ENCODE results near the gene ETV6.

DNA sequence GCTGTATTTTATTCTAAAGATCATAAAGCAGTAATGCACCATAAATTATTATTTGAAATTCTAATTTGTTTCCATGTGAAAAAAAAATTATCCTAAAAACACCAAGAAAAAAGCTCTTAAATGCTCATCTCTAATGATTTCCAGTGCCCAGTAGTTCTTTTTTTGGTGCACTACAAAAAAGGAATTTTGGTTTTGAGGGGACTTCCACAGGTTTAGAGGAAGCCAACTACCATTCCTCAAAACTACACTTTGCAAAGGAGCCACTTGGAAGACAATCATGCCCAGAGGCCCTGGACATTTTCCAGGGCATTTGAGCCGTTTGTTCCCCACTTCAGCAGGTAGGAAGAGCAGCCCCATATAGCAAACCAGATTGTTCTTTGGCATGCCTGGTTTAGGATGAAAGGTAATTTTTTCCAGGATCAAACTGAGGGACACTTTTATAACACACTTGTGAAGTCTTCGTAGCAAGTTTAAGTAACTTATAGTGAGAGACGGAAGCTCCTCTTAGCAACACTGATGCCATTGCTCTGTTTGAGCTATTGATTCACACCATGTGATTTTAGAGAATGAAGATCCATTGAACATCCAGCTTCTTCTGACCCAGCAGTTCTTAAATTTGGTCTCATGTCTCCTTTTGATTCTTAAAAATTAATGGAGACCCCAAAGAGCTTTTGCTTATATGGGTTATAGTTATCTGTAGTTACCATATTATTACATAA lies 187.9 kb downstream of the ETV6 start:
- TF ChIP-seq, protein P1, sequence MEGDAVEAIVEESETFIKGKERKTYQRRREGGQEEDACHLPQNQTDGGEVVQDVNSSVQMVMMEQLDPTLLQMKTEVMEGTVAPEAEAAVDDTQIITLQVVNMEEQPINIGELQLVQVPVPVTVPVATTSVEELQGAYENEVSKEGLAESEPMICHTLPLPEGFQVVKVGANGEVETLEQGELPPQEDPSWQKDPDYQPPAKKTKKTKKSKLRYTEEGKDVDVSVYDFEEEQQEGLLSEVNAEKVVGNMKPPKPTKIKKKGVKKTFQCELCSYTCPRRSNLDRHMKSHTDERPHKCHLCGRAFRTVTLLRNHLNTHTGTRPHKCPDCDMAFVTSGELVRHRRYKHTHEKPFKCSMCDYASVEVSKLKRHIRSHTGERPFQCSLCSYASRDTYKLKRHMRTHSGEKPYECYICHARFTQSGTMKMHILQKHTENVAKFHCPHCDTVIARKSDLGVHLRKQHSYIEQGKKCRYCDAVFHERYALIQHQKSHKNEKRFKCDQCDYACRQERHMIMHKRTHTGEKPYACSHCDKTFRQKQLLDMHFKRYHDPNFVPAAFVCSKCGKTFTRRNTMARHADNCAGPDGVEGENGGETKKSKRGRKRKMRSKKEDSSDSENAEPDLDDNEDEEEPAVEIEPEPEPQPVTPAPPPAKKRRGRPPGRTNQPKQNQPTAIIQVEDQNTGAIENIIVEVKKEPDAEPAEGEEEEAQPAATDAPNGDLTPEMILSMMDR (conservative IDR thresholded peaks at IDR 0.05 in 1 of 2, IDR thresholded peaks at IDR 0.05 in 1 of 2; ENCODE audit: extremely low read depth in 1 of 2, insufficient read depth in 1 of 2, low read depth in 1 of 2, low read length in 2 of 2), result no peak
- TF ChIP-seq EZH2 (IDR thresholded peaks at IDR 0.05; ENCODE audit: borderline replicate concordance, low read length), result no peak

Measured in mammary epithelial cell (primary cell).